Activated gamma-delta T cell treated with Interleukin-2 at 50 U/mL for 16 hours (primary cell): ENCODE measurements around the gene ZBTB26.
A peak's percentile ranks its signal among the peaks of the same experiment; 100 is the strongest.

ENCODE experiments used
- DNase-seq: peaks from one replicate; pipeline ENCODE4 v3.0.0-alpha.2; 2020

Gene ZBTB26

DNA sequence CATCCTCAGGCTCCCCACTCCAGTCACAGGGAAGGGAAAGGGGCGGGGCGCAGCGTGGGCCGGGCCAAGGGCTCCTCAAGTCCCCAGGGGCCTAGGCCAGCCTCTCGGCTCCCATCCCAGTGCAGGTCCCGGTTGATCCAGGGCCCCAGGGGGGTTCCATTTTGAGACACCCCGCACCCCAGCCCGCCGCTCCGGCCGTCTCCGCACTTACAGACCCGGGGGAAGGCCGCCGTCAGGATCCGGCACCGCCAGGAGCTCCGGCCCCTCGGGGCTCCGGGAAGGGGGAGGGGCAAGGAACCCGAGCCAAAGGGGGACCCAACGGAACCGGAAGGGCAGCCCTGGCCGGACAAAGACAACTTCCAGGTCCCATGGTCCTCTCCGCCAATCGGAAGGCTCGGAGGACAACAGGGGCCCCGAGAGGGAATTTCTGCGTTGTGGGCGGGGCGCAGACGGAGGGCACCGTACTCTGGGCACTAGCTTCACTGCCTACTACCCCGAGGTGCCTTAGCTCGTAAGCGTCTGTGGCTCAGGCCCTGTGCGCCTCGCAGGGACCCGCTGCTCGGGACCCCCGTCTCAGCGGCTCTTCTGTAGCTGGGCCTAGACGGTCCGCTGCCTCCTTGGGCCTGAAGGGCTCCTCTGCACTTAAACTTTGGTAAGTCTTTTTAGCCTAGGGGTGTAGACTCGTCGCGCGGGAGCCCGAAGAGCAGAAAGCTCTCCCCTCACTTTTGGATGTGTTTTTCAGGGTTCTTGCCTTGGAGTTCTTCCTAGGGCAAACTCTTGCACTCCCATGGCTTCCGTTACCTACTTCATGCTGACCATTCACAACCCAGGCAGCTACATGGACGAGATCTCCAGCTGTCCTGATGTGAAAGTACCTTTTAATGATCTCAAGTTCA is at the start of gene ZBTB26:
Gene ZBTB26 (minus strand): TSS at position 287 of the 896 bp plus-strand sequence. CDS start 11,578 bp downstream, outside the sequence.
- DNase-seq, result peak; percentile 88

DNA sequence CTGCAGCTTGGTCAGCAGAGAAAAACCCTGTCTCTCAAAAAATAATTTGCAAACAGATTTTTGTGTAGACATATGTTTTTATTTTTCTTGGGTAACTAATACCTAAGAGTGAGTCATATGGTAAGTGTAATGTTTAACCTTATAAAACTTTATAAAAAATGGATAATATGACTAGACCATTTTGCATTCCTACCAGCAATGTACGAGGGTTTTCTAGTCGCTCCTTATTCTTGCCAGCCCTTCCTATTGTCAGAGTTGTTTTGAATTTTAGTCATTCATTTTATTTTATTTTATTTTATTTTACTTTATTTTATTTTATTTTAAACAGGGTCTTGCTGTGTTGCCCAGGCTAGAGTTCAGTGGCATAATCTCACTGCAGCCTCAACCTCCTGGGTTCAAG is 47.3 kb upstream of the ZBTB26 start:
- DNase-seq, result no peak

- no peak for DNase-seq
Measured at GRCh38 chr9:122975196-122975595, 43.9 kb upstream of the ZBTB26 start.

- no peak for DNase-seq
Measured at GRCh38 chr9:122961139-122961538, 29.8 kb upstream of the ZBTB26 start.

- DNase-seq, result no peak
Measured at GRCh38 chr9:122955961-122956360, 24.6 kb upstream of the ZBTB26 start.

- DNase-seq, result no peak
Measured at GRCh38 chr9:122954253-122954691, 23.0 kb upstream of the ZBTB26 start.

- no peak for DNase-seq
Measured at GRCh38 chr9:122951056-122951455, 19.7 kb upstream of the ZBTB26 start.

- no peak for DNase-seq
Measured at GRCh38 chr9:122950263-122950662, 19.0 kb upstream of the ZBTB26 start.

GRCh38 chr9:122949696-122950095 is 18.4 kb upstream of the ZBTB26 start:
- no peak for DNase-seq

GRCh38 chr9:122948313-122948712 is 17.0 kb upstream of the ZBTB26 start:
- DNase-seq, result no peak

- DNase-seq, result no peak
Measured at GRCh38 chr9:122946461-122947005, 15.2 kb upstream of the ZBTB26 start.

DNA sequence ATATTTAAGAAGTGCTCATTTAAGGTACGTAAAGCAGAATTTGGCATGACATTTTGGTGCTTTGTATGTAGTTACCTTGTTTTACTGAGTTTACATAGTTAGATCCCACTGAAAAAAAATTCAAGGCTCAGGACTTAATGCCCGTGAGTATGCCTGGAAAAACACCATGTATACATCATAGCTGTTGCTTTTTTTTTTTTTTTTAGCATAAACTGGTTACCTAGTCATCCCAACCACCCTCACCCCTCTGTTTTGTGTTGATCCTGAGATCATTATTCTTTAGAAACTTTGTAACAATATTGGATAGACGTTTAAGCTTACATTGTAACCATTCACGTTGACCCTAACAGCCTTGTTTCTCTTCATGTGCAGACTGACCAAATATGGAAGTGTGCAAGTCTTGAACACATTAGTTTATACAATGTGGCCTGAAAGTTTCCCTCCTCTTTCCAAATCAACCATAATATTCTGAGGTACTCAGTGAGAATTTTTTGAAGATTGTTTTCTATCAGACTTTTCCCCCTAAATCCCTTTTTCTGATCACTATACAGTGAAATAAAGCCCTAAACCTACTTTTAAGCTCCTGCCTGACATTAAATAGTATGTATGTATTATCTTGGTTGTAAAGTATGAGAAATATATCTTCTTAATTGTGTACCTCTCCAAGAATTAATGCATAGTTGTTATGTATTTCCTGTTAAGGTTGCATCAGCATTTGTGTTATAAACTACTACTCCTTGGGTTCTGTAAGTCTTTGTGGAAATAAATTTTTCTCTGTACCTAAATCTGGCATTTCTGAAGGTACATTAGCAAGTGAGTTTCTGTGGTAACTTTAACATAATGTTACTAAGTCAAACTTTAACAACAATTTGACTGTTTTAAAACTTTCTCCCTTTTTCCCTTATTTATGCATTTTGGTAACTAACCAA is 13.9 kb upstream of the ZBTB26 start:
- DNase-seq, result no peak

GRCh38 chr9:122941582-122942234 is 10.4 kb upstream of the ZBTB26 start:
- no peak for DNase-seq

DNA sequence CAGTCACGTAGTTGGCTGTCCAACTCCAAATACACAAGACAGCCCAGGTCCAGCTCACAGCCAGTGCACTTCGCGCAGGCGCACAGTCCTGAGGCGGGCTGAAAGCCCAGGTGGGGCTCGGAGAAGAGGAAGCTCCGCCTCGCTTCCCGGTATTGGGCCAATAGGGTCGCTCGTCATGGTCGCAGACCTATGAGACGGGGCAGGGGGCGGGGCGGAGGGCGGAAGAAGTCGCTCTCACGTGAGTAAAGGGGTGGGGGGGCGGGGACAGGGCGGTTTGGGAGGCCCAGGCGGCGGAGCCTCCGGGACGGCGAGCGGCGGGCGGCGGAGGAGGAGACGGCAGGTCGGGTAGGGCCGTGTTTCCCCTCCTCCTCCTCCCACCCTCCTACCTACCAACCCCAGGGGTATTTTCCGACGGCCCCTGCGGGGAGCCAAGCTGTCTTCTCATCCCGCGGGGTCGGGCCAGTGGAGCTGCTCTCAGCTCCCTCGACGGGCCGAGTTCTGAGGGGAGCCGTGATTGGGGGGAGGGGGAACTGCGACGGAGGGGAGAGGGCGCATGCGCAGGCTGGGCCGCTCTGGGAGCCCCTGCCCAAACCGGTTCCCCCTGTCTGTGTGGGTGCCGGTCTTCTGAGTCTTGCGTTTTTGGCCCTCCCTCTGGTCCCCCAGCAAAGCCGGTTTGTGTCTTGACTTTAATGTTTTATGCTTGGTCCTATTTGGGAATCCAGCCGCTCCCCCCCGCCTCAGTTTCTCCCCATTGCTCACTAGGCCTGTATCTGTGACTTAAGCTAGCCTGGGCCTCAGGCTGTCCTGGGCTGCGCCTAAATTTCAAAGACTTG is 9.7 kb upstream of the ZBTB26 start, which contains the start of gene RABGAP1:
Gene RABGAP1 (plus strand): TSS at position 272 of the 833 bp plus-strand sequence. CDS start 16,040 bp downstream, outside the sequence.
- peak; percentile 99 for DNase-seq

GRCh38 chr9:122940454-122940748 is 9.1 kb upstream of the ZBTB26 start:
- no peak for DNase-seq

- no peak for DNase-seq
Measured at GRCh38 chr9:122939601-122940000, 8.3 kb upstream of the ZBTB26 start.

DNA sequence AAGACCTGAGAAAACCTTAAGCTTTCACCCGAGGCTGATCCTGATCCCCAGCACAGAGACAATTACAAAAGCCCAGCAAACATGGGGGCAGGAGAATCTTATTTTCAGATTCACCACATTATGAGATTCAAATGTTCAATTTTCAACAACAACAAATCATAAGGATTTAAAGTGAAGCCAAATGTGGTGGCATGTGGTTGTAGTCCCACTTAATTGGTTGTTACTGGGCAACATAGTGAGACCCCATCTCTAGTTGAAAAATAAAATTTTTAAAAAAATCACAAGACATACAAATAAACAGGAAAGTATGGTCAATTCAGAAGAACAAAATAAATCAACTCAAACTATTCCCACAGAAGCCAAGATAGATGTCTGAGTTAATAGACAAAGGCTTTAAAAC is 5.6 kb upstream of the ZBTB26 start:
- no peak for DNase-seq

DNA sequence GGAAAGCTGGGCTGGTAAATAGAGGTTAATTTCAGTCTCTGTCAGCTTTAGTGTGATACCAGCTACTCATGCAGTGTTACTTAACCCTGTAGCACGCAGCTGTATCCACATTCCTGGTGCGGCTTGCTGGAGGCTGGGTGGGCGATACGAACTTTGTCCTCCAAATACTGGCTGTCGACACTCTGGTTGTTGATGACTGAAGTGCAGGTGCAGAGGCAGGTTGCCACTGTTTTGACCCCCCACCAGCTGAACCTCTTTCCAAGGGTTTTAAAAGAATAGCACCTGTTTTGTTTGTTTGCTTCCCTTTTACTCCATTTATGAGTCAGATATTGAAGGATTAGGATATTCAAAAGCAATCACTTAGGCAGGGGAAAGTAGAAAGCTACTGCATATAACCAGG is 5.2 kb upstream of the ZBTB26 start:
- DNase-seq, result no peak

DNA sequence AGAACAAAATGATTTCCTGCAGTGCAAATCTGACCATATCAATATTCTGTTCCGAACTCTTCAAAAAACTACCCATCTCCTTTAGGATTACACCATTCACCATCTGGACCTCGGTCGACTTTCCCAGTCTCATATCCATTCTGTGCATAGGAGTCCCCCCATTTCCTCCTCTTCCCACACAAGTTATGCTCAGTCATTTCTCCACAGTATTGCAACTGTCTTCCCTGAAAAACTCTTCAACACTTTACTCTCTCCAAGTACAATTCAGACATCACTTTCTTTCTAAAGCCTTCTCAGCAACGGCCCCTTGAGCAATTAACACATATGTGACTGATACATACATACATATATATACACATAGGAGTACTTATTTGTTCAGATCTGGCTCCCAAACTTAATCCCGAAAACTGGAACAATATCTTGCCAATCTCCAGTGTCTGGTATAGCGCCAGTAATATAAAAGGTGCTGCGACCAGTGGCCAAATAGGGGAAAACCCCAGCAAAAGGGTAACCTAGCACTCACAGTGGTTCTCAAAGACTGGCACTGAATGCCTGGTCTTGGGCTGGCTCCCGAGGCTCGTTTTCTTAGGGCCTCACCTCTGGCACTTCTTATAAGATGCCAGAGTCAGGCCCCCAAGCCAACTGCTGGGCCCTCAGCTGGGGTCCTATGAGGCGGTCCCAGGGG is 629 bp downstream of the ZBTB26 start:
- DNase-seq, result no peak

DNA sequence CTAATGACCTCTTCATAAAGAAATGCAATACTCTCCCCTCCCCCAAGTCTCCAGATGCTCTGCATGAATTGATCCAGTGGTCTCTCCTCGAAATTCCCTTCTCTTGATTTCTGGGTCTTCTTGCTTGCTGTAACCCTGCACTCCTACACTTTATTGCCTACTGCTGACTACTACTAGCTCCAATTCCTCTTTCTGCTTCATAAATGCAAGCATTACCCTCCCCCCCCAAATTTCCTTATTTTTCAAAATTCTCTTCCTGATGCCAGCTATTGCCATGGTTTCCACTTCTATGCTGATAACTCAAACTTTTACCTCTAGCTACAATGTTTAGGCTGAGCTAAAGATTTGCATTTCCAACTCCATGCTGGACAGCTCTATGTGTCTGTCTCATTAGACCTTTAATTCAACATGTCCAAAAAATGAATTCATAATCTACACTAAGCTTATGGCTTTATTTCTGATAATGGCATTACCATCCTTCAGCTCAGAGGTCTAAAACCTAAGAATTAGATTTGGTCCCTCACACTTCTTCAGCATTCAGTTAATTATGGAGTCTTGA is 1.4 kb downstream of the ZBTB26 start:
- no peak for DNase-seq

DNA sequence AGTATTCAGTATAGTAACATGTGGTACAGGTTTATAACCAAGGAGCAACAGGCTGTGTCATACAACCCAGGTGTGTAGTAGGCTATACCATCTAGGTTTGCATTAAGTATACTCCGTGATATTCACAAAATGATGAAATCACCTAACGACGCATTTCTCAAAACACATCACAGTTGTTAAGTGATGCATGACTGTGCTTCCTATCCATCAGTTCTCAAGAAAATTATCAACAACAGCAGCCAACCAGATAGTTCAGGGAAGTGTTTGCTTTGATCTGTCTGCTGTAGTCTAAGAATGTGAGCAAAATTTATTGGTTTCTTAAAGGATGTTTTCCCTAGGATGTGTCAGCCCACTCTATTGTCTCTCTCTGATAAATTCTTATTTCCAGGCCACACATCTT is 7.4 kb downstream of the ZBTB26 start:
- no peak for DNase-seq
